ENCODE measurements around the gene CCHCR1.
"Not testable (repeated sequence)": the region's sequence is repeated elsewhere in the genome, so short reads cannot be mapped to it uniquely, and the experiment has no call there.

The CCHCR1 gene

GRCh38 chr6:31171931-31172905 lies 14.6 kb upstream of the CCHCR1 start:
- in situ Hi-C loops (cut with MboI; ENCODE audit: low pct_unique_long_range_greater_than_20kb, low sequenced_read_pairs, unreplicated experiment): no loop called here
- no peak for DNase-seq (ENCODE audit: low spot score)
- no peak for TF ChIP-seq CTCF (IDR thresholded peaks at IDR 0.05; ENCODE audit: extremely low read depth, insufficient read depth, missing control alignments)

DNA sequence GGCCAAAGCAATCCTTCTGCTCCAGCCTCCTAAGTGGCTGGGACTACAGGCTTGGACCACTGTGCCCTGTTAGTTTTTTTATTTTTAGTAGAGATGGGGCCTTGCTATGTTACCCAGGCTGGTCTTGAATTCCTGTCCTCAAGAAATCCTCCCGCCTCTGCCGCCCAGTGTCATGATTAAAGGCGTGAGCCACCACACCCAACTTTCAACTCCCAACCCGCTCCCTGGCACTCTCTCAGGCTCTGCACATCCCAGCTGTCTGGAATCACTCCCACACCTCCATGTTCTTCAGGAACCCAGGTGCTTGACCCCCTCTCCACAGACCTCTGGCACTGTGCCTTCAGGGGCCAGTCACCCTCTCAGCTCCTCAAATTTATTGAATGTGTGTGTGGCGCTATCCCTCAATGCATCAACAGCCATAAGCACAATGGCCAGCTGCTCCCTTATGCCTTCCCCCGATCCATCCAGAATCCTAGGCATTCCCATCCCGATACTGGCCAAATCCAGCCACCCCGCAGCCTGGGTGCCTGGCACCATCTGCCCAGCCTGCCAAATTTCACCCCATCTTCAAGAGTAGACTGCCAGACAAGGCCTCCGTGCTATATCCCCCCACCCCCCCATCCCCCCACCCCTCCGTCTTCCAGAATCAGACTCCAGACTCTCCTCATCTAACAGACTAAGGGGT lies 13.5 kb upstream of the CCHCR1 start:
- no peak for DNase-seq (ENCODE audit: low spot score)
- TF ChIP-seq CTCF (IDR thresholded peaks at IDR 0.05; ENCODE audit: extremely low read depth, insufficient read depth, missing control alignments): no peak
- in situ Hi-C loops (cut with MboI; ENCODE audit: low pct_unique_long_range_greater_than_20kb, low sequenced_read_pairs, unreplicated experiment): no loop called here

- no peak for TF ChIP-seq CTCF (IDR thresholded peaks at IDR 0.05; ENCODE audit: extremely low read depth, insufficient read depth, missing control alignments)
- no peak for DNase-seq (ENCODE audit: low spot score)
- in situ Hi-C loops (cut with MboI; ENCODE audit: low pct_unique_long_range_greater_than_20kb, low sequenced_read_pairs, unreplicated experiment): no loop called here
Observed at GRCh38 chr6:31170600-31170881, 12.9 kb upstream of the CCHCR1 start, which contains the start of gene POU5F1. Gene POU5F1, minus strand, starts transcription at chr6:31170682. Its CDS starts 62 bp downstream, at chr6:31170620.

DNA sequence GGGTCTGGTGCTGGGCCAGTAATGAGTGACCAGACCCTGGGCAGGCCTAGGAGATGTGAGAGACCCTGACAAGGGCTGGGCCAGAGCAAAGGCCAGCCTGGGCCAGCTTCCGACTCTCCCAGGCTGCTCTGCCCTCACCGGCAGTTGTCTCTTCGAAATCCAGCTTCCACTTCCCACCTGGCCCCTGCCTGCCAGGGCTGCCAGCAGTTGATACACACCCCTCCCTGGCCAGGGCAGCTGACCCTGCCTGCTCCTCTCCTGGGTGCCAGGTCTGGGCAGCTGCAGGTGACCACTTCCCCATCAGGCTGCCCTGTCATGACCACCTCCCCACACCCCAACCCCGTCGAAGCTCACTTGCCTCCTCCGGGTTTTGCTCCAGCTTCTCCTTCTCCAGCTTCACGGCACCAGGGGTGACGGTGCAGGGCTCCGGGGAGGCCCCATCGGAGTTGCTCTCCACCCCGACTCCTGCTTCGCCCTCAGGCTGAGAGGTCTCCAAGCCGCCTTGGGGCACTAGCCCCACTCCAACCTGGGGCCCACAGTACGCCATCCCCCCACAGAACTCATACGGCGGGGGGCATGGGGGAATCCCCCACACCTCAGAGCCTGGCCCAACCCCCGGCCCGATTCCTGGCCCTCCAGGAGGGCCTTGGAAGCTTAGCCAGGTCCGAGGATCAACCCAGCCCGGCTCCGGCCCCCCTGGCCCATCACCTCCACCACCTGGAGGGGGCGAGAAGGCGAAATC lies 12.4 kb upstream of the CCHCR1 start:
- in situ Hi-C loops (cut with MboI; ENCODE audit: low pct_unique_long_range_greater_than_20kb, low sequenced_read_pairs, unreplicated experiment); DNase-seq (ENCODE audit: low spot score): not testable (repeated sequence)

DNA sequence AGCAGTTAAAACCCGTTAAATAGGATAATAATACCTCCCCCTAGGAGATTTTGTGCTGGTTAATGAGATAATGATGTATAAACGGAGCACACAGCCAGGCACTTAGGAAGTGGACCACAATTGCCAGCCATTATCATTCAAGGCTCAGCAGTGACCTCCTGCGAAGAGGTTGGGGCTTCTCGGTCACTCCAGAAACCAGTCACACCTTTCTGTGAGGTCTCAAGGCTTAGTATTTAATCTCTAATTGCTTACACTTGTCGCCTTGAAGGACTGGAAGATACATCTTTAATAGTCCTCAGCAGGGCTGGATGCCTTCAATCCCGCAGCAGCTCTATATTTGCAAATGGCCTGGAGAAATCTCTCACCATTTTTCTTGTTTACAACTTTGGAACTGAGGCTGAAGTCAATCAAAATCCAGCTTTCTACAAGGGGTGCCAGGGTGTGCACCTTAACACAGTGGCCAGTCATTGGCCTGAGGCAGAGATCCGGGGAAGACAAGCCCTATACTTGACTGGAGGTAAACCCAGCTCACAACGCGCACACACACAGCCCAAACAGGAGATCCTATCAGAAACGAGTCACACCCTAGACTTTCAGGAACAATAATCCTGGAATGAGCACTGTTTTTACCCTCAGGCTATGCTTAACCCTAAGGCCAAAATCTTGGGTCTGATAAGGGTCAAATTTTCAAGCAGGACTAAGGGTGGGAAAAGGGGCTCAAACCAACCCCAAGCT lies 11.7 kb upstream of the CCHCR1 start:
- DNase-seq (ENCODE audit: low spot score): no peak
- no peak for TF ChIP-seq CTCF (IDR thresholded peaks at IDR 0.05; ENCODE audit: extremely low read depth, insufficient read depth, missing control alignments)
- in situ Hi-C loops (cut with MboI; ENCODE audit: low pct_unique_long_range_greater_than_20kb, low sequenced_read_pairs, unreplicated experiment): no loop called here

DNA sequence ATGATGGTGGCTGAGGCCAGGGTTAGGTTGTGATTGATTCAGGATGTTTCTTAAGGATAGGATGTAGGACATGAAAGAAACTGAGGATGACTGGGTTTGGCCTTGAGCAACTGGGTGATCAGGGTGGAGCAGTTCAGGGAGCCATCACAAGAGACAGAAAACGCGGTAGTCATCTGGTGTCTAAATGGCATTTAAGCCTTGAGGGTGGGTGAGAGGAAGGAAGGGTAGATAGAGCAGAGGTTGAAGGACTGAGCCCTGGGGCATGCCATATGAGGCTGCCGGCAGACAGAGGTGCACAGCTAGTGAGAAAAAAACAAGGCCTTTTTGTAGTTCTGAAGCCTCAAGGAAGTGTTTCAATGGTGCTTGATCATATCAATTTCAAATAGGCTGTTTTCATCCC lies 11.0 kb upstream of the CCHCR1 start:
- in situ Hi-C loops (cut with MboI; ENCODE audit: low pct_unique_long_range_greater_than_20kb, low sequenced_read_pairs, unreplicated experiment): no loop called here
- no peak for TF ChIP-seq CTCF (IDR thresholded peaks at IDR 0.05; ENCODE audit: extremely low read depth, insufficient read depth, missing control alignments)
- no peak for DNase-seq (ENCODE audit: low spot score)

Data from GM13977 (cell line).